Inflammatory macrophage treated with lipopolysaccharide for 4 hours (primary cell): Measurements from ENCODE around the gene CLASRP.
"Not testable (repeated sequence)": the region's sequence is repeated elsewhere in the genome, so short reads cannot be mapped to it uniquely, and the experiment has no call there.

Experiments used
- DNase-seq: peaks from one replicate; pipeline ENCODE4 v3.0.0-alpha.2; 2020

The CLASRP gene

GRCh38 chr19:45106363-45106762 is 67.5 kb downstream of the CLASRP start:
- DNase-seq: not testable (repeated sequence)

- no peak for DNase-seq
Observed at GRCh38 chr19:45107621-45108150, 68.8 kb downstream of the CLASRP start.

GRCh38 chr19:45110851-45111266 is 72.0 kb downstream of the CLASRP start:
- peak; percentile 53 for DNase-seq

- DNase-seq: no peak
Observed at GRCh38 chr19:45112111-45112827, 73.4 kb downstream of the CLASRP start.

- no peak for DNase-seq
Observed at GRCh38 chr19:45113628-45114027, 74.8 kb downstream of the CLASRP start.

GRCh38 chr19:45114116-45114515 is 75.3 kb downstream of the CLASRP start:
- no peak for DNase-seq

- DNase-seq: peak; percentile 78
Observed at GRCh38 chr19:45115809-45116615, 77.2 kb downstream of the CLASRP start.

- DNase-seq: peak; percentile 66
Observed at GRCh38 chr19:45117167-45117594, 78.3 kb downstream of the CLASRP start.

GRCh38 chr19:45117671-45118070 is 78.8 kb downstream of the CLASRP start:
- no peak for DNase-seq

- DNase-seq: peak; percentile 12
Observed at GRCh38 chr19:45118106-45118505, 79.3 kb downstream of the CLASRP start.

GRCh38 chr19:45118591-45119355 is 79.9 kb downstream of the CLASRP start:
- not testable (repeated sequence) for DNase-seq

GRCh38 chr19:45119582-45119981 is 80.7 kb downstream of the CLASRP start:
- DNase-seq: no peak
